Keratinocyte (primary cell): ENCODE results near the gene HOXC12.

Experiments used
- CTCF ChIP-seq, 3 experiments: IDR thresholded peaks in 1 of 3; conservative IDR thresholded peaks in 1 of 3; optimal IDR thresholded peaks in 1 of 3; 2 replicates in 2 of 3; 3 replicates in 1 of 3; pipeline versions ENCODE3 to v1.5.1; 2011; ENCODE audit warnings: low read length in 3 of 3, mild to moderate bottlenecking in 3 of 3, moderate library complexity in 2 of 3, control low read depth in 1 of 3, inconsistent platforms in 1 of 3; ENCODE audit not compliant: insufficient read depth in 2 of 3; ENCODE audit errors: extremely low read depth in 1 of 3
- EZH2 ChIP-seq: IDR thresholded peaks from one replicate; pipeline ENCODE4 v1.6.1; 2012; ENCODE audit warnings: inconsistent platforms, mild to moderate bottlenecking, low read length, moderate library complexity

GRCh38 chr12:54004063-54004840, 49.5 kb downstream of the HOXC12 start:
- TF ChIP-seq CTCF (optimal IDR thresholded peaks at IDR 0.05 in 1 of 3, IDR thresholded peaks at IDR 0.05 in 1 of 3, conservative IDR thresholded peaks at IDR 0.05 in 1 of 3; ENCODE audit: extremely low read depth in 1 of 3, insufficient read depth in 2 of 3, low read length in 3 of 3) (peak in 2 of 3 experiments; percentile 9 to 36), EZH2 (no peak)
